ENCODE measurements around the gene TCF25.

Gene TCF25

GRCh38 chr16:89844739-89845339, 28.6 kb upstream of the TCF25 start:
- DNase-seq (ENCODE audit: low read depth, low spot score), result no peak
- H3K27ac ChIP-seq, result no peak overlapping the region

- no peak overlapping the region for H3K27ac ChIP-seq
- DNase-seq (ENCODE audit: low read depth, low spot score), result no peak
Measured at GRCh38 chr16:89845417-89845816, 28.0 kb upstream of the TCF25 start.

- no peak overlapping the region for H3K27ac ChIP-seq
- DNase-seq (ENCODE audit: low read depth, low spot score), result no peak
Measured at GRCh38 chr16:89847051-89847939, 26.1 kb upstream of the TCF25 start.

DNA sequence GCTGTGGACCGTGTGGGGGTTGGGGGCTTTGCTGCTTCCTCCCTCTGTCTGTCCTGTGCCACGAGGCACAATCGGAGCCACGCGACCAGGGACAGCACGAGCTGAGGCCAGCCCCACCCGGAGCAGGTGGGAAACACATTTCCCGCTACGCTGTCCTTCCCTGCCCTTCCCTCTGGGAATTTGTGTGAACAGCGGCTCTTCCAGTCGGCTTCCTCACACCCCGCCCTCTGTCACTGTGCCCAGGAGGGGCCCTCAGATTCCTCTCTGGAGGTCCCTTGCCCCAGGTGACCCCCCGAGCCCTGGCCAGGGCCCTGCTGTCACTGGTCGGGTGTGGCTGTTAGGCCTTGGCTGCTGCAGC, 25.5 kb upstream of the TCF25 start:
- DNase-seq (ENCODE audit: low read depth, low spot score), result no peak
- H3K27ac ChIP-seq, result no peak overlapping the region

GRCh38 chr16:89848974-89849373, 24.4 kb upstream of the TCF25 start:
- DNase-seq (ENCODE audit: low read depth, low spot score), result no peak
- H3K27ac ChIP-seq, result no peak overlapping the region

DNA sequence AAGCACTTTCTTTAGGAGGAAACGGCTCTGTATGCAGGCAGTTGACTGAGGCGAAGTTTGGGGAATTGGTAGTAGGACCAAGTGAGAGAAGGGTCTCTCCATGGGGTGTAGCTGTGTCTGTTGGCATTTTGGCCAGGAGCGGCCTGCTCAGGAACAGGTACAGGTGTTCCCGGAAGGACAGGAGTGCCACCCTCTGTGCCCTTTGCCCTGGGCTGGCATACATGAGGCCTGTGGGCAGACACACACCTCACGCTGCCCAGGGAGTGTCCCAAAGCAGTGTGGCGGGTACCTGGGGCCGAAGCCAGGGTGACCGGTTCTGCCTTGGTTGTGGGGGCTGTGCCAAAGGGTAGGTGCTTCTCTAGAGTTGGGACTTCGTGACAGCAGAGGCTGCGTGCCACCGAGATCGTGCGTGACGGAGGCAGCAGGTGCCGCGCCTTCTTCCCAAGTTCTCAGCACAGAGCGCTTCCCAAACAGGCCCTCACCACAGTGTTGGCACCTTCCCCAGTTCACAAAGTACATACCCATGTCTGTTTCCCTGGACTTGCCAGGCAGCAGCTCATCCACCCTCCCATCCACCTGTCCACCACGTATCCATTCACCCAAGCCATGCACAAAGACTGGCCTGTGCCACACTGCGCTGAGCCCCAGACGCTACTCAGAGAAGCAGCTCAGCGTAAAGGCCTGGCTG, 19.9 kb upstream of the TCF25 start:
- no peak for DNase-seq (ENCODE audit: low read depth, low spot score)

DNA sequence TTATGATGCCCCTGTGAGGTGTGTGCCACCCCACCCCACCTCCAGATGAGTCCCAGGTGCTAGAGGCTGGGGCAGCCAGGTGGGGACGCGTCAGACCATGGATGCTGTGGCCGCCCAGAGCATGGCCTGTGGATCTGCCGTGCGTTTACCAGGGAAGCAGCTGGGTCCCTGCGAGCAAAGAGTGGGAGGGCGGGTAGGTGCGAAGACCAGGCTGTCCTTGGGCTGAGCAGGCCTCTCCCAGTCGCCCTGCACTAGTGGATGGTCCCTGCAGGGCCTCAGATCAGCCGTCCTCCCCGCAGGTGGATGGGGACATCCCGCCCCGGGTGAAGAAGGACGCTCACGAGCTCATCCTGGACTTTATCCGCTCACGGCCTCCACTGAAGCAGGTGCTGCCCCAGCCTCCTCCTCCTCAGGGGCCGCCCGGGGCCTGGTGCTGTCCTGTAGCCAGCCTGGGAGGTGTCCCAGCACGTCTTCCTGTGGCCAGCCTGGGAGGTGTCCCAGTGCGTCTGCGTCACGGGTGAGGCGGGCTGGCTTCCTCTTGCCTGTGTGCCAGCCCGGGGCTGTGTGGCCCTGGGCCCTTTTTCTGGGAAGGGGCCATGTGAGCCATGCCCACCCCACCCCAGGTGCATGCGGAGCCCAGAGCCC, 18.0 kb upstream of the TCF25 start:
- no peak overlapping the region for H3K27ac ChIP-seq
- DNase-seq (ENCODE audit: low read depth, low spot score), result no peak

More for the DNA sequence above, 19.9 kb upstream of the TCF25 start:
- H3K27ac ChIP-seq, result no peak overlapping the region

DNA sequence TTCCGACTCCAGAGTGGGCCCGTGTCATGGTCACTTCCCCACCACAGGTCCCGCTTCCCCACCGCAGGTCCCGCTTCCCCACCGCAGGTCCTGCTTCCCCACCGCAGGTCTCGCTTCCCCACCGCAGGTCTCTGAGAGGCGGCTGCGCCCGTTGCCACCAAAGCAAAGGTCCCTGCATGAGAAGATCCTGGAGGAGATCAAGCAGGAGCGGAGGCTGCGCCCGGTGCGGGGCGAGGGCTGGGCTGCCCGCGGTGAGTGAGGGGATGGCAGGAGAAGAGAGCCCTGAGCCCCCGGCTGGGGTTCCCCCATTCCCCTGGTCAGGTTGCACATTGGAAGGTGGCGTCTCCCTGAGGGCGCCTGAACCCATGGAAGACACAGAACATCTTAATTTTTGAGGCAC, 17.4 kb upstream of the TCF25 start:
- no peak for DNase-seq (ENCODE audit: low read depth, low spot score)
- H3K27ac ChIP-seq, result no peak overlapping the region

DNA sequence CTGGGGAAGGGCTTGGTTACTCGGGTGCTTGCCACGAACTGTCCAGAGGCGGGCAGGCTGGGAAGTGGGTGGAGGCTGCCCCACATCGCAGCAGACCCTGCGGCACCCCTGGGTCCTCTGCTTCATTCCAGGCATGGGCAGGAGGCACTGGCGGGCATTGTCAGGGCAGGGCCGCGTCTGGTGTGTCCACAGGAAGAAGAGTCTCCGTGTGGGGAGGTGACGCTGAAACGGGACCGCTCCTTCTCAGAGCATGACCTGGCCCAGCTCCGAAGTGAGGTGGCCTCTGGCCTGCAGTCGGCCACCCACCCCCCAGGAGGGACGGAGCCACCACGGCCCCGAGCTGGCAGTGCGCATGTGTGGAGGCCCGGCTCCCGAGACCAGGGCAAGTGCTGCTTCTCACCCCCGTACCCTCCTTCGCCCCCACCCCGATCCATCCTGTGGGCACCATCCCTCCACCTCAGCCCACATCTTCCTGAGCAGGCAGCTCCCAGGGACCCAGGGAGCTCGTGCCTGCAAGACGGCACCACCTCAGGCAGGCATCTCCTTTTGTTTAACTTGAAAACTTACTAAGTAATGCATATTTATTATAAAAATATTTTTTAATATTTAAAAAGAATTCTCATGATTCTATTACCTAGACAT, 14.3 kb upstream of the TCF25 start:
- DNase-seq (ENCODE audit: low read depth, low spot score), result no peak
- H3K27ac ChIP-seq, result no peak overlapping the region

- DNase-seq (ENCODE audit: low read depth, low spot score), result no peak
- H3K27ac ChIP-seq, result no peak overlapping the region
Measured at GRCh38 chr16:89859615-89860007, 13.8 kb upstream of the TCF25 start.

DNA sequence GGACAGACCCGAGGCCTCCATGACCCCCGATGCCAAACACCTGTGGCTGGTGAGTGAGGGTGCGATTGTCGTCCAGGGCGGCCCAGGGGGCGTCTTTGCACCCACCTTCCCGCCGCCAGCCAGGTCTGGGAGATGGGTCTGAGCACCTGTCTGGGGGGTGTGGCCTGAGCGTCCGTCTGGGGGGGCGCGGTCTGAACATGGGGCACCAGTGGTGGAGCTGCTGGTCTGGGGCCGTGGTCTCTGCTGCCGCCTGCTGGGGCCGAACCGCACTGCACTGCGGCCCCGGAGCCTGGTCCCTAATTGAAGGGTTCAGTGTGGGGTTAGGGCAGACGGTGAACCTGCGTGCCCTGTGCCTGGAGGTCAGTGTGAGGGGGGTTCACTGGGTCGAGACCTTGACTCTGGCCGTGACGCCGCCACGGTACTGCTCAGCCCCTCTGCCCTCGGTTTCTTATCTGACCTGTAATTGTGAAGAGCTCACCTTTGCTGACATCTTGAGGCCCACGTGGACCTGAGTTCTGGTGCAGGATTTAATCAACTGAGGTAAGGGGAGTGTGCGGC, 12.6 kb upstream of the TCF25 start:
- H3K27ac ChIP-seq, result no peak overlapping the region

DNA sequence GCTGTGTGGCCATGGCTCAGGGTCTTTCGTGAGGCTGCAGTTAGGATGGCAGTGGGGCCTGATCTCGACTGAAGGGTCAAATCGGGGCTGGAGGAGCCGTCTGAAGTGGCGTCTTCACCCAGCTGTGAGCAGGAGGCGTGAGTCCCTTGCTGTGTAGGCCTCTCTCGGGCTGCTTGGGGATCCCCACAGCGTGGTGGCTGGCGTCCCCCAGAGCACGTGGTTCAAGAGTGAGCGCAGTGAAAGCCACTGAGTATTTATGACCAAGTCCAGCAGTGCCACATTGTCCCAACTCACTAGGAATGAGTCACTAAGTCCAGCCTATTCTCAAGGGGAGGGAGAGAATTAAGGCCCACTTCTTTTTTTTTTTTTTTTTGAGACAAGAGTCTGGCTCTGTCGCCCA, 11.7 kb upstream of the TCF25 start:
- DNase-seq (ENCODE audit: low read depth, low spot score), result no peak

More for the DNA sequence above, 12.6 kb upstream of the TCF25 start:
- DNase-seq (ENCODE audit: low read depth, low spot score), result no peak

DNA sequence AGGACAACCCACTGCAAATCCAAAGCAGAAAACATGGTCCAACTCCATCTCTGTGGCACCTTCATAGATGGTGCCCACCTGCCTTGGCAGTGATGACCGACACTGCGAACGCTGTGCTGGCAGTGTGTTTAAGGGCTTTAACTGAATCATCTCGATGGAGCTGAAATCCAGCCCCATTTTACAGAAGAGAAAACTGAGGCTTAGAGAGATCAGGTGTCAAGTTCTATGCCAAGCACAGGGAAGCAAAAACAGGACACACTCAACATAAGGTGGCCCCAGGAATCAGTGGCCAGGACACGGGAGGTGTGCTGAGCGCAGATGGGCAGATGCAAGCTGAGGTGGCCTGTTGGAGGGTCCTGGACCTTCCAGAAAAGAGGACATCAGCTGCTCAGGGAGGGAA, 10.7 kb upstream of the TCF25 start:
- H3K27ac ChIP-seq, result no peak overlapping the region
- DNase-seq (ENCODE audit: low read depth, low spot score), result no peak

More for the DNA sequence above, 11.7 kb upstream of the TCF25 start:
- no peak overlapping the region for H3K27ac ChIP-seq

DNA sequence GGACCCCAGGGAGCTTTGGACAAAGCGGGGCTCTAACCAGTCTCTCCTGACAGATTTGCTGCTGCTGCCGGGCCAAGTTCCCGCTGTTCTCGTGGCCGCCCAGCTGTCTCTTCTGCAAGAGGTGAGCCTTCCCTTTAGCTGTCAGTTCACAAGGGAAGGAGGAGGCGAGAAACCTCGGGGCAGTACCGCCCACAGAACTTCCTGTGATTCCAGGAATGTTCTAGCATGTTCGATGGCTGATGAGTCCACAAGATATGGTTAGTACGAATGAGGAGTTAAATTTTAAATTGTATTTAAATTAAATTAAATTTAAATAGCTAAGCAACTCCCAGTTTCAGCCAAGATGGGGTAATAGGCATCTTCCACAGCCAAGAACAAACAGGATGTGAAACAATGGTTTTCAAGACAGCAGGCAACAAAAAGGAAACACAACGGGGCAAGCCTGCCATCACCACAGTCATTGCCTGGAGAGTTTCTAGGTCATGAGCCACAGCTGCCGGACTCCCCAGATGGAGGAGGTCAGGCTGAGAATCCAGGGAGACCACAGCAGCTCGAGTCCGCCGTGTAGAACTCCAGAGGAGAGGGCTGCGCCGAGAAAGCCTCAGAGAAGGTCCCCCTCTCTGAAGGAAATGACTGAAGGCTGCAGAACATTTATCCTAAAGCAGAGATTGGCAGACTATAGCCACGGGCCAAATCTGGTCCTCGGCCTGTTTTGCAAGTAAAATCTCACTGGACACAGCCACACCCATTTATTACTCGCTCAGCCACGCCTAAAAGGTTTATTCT, 9.5 kb upstream of the TCF25 start:
- DNase-seq (ENCODE audit: low read depth, low spot score), result no peak
- H3K27ac ChIP-seq, result peak overlapping the region; percentile 79

DNA sequence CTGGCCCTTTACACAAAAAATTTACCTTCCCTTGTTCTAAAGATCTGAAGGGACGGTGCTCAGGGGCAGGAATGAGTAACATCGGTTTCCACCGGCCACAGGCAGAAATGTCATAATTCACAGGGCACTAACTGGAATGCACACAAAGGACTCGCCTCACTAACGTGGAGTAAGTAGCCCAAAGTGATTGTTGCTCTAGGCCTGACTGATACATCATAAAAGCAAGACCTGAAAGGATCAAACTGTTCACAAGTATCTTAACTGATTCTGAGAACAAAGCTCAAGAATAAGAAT, 8.9 kb upstream of the TCF25 start:
- peak overlapping the region; percentile 79 for H3K27ac ChIP-seq
- DNase-seq (ENCODE audit: low read depth, low spot score), result no peak

- H3K27ac ChIP-seq, result no peak overlapping the region
- no peak for DNase-seq (ENCODE audit: low read depth, low spot score)
Measured at GRCh38 chr16:89867918-89868317, 5.5 kb upstream of the TCF25 start.

DNA sequence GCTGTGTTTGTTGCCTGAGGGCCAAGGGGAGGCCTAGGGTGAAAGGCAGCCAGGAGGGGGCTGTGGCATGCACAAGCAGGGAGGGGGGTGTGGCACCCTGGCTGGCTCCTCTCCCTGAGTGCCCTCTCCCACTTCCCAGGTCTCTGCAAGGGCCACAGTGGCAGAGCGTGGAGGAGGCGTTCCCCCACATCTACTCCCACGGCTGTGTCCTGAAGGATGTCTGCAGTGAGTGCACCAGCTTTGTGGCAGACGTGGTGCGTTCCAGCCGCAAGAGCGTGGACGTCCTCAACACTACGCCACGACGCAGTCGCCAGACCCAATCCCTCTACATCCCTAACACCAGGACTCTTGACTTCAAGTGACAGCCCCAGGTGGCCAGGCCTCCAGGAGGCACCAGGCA, 3.5 kb upstream of the TCF25 start:
- H3K27ac ChIP-seq, result no peak overlapping the region
- DNase-seq (ENCODE audit: low read depth, low spot score), result no peak

DNA sequence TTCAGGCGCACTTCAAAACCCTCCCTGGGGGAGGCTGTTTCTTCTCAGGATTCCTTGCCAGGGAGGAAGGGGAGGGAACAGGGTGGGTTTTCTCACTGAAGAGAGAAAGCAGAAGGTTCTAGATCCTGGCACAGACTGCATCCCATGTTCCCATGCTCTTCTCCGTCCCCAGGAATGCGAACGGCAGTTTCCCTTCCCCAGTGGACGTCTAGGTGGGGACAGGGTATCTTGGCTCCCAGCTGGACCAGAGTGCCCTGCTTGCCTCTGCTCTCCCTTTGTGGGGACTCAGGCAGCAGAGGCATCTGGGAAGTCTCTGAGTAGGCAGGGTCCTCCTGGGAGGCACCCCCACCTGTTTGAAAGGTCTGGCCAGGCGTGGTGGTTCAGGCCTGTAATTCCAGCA, 3.0 kb upstream of the TCF25 start:
- DNase-seq (ENCODE audit: low read depth, low spot score), result no peak

DNA sequence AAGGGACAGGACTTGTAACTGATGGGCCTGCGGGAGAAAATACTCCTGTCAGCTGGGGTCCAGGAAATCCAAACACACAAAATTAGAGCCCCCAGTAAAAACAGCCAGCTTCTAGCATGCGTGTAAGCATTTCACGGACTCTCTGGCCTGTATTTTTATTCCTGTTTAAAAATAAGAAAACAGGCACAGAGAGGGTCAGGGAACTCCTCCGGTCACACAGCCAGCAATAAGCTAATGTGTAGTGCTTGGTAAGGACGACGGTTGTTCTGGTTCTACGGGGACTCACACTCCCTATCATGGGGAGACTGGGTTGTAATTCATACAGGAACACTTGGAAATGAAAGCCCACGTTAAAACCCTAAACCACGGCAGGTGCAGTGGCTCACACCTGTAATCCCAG, 1.5 kb upstream of the TCF25 start:
- H3K27ac ChIP-seq, result no peak overlapping the region
- DNase-seq (ENCODE audit: low read depth, low spot score), result no peak

More for the DNA sequence above, 3.0 kb upstream of the TCF25 start:
- no peak overlapping the region for H3K27ac ChIP-seq
